GM21423 (cell line): ENCODE results near the gene MASP2.
"Not testable (repeated sequence)": the region's sequence is repeated elsewhere in the genome, so short reads cannot be mapped to it uniquely, and the experiment has no call there.

Source experiments
- ATAC-seq: cut with Tn5 transposase; IDR thresholded peaks from one replicate; pipeline ENCODE4 v1.9.1; 2021; ENCODE audit warnings: mild to moderate bottlenecking, moderate library complexity; ENCODE audit not compliant: unreplicated experiment

The MASP2 gene

GRCh38 chr1:11058595-11059154 lies 11.6 kb upstream of the MASP2 start:
- no peak for ATAC-seq

DNA sequence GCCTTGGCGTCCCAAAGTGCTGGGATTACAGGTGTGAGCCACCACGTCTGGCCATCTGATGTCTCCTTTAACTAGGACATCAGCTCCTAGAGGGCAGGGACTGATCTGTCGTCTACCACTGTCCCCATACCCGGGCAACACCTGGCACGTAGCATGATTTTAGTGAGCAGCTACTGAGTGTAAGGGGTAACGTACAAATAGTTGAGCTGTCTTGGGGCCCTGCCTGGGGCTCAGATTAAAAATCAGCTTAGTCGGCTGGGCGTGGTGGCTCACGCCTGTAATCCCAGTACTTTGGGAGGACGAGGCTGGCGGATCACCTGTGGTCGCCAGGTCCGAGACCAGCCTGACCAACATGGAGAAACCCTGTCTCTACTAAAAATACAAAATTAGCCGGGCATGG lies 11.0 kb upstream of the MASP2 start:
- ATAC-seq: no peak

GRCh38 chr1:11057477-11057876 lies 10.4 kb upstream of the MASP2 start:
- no peak for ATAC-seq

DNA sequence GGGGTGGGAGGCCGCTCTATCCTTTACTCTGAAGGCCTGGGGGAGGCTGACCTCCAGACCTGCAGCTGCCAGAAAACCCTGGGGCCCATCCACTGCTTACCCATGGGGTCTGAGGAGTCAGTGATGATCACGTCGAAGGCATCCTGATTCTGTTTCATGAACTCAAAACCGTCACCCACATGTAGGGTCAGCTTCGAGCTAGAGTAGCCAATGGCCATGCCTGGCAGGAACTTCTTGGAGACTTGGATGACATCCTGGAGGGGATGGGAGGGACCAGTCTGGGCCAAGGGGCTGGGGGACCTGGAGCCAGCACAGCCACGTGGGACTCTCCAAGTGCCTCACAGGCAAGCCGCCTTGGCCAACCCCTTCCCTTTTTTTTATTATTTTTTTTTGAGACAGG lies 9.5 kb upstream of the MASP2 start:
- ATAC-seq: no peak

GRCh38 chr1:11055676-11056075 lies 8.6 kb upstream of the MASP2 start:
- ATAC-seq: no peak

- no peak for ATAC-seq
These were observed 7.6 kb upstream of the MASP2 start for GRCh38 chr1:11054666-11055065.

GRCh38 chr1:11054181-11054580 lies 7.1 kb upstream of the MASP2 start:
- no peak for ATAC-seq

DNA sequence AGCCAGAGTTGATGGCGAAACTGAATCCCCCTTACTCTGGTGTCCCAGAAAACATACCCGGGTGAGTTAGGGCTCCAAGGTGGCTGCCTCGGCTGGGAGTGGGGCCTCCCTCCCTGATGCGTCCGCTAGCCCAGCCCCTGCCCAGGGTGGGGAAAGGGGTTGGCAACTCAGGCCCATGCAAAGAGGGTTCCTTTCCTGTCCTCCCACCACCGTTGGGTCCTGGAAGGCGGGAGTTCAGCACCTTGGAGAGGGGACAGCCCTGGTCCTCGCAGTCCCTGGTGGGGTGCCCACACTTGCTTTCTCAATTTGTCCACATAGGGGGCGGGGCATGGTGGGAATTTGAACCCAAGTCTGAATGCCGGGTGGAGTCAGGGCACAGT lies 6.7 kb upstream of the MASP2 start:
- ATAC-seq: no peak

DNA sequence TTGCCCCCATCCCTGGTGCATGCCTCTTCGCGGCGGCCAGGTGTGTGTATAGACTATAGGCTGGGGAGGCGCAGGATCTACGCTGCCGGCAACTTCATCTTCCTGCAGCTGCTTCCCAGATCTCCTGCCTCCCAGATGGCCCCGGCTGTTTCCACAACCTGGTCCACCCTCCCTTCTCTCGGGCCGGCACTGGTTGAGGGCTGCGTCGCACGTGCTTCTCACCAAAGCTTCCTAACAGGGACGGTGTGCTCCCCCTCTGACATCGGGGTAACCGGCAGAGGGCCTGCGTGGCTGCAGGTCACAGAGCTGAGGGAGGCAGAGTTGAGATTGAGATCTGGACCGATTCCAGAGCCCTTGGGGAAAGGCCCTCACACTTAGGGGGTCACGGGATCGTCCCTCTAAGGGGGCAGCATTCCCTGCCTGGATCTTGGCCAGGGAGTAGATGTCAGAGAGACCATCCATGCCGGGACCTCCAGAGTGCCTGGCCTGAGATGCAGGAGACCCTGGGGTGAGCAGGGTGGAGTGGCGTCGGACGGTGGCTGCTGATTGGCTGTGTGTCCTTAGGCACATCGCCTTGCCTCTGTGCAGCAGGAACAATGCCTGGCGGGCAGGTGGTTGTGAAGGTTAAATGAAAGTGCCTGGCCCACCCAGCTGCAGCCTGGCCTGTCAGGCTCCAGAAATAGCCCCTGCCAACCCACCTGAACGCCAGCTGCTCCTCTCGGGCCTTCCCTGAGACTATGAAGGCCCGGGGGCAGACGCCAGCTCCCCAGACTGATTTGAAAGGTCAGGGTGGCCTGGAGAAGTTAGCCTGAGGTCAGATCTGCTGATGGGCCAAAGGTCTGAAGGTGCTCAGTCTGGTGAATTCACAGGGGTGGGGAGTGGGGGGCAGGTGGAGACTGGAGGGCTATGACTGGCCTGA lies 6.1 kb upstream of the MASP2 start:
- ATAC-seq: no peak

DNA sequence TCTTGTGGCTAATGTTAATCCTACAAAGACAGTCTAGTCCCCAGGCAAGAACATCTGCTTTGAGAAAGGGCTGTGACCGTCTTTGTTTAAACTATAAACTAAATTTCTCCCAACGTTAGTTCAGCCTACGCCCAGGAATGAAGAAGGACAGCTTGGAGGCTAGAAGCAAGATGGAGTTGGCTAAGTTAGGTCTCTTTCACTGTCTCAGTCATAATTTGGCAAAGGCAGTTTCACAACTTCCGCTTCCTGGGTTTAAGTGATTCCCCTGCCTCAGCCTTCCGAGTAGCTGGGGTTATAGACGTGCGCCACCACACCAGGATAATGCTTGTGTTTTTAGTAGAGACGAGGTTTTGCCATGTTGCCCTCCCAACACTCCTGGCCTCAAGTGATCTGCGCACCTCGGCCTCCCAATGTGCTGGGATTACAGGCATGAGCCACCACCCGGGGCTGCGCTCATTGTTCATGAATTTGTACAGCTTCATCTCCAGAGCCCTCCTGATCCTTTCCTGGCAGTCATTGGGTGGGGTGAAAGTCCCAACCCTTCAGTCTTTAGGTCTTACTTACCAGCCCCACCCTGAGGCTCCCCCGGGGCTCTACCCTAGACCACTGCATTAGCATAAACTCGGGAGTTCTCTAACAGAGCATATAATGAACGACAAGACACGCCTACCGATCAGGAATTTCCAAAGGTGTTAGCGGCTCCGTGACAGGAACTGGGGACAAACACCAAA lies 4.9 kb upstream of the MASP2 start:
- no peak for ATAC-seq

DNA sequence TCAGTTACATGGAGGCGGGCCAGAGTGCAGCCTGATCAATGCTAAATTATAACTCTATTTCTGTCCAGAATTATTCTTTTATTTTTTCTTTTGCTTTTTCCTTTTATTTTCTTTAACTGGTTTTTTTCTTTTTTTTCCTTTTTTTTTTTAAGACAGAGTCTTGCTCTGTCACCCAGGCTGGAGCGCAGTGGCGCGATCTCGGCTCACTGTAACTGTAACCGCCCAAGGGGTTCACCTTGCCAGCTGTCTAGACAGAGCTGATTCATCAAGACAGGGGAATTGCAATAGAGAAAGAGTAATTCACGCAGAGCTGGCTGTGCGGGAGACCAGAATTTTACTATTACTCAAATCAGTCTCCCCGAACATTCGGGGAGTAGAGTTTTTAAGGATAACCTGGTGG lies 4.1 kb upstream of the MASP2 start:
- not testable (repeated sequence) for ATAC-seq

DNA sequence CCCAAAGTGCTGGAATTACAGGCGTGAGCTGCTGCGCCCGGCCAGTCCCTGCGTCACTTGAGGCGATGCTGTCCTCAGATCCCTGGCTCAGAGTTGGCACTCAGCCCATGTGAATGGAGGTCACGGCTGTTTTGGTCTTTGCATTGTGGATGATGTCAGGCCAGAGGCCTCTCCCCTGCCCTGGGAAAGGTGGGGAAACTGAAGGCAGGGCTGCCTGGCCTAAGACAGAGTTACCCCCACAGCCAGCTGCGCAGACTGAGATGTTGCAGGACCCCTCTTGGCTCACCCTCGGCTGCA lies 821 bp downstream of the MASP2 start:
- ATAC-seq: no peak

DNA sequence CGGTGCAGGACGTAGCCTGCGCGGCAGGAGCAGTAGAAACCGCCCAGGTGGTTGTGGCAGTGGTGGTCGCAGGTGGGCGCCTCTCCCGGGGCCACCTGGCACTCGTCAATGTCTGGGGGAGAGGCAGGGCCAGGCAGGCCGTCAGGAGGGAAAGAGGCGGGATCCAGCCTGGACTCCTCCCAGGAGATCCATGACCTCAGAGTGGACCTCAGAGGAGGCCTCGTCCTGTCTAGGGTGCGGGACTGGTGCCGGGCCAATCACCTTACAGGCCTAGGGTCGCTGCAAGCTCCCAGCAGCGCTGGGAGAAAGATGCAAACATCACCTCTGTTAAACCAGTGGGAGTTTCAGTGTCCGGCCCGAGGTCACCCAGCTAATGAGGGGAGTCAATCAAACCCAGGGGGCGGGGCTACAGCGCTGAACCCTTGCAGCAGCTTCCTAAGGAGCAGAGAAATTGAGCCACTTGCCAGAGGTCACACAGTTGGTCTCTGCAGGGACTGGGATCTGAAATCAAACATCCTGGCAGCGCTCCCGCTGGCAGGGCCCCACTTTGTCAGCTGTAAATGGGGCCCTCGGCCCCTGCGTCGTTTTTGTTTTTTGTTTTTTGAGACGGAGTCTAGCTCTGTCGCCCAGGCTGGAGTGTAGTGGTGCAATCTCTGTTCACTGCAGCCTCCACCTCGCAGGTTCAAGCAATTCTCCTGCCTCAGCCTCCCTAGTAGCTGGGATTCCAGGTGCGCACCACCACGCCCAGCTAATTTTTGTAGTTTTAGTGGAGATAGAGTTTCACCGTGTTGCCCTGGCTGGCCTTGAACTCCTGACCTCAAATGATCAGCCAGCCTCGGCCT lies 1.4 kb downstream of the MASP2 start:
- no peak for ATAC-seq

GRCh38 chr1:11044849-11045427 lies 2.1 kb downstream of the MASP2 start:
- no peak for ATAC-seq

- ATAC-seq: no peak
These were observed 2.8 kb downstream of the MASP2 start for GRCh38 chr1:11044086-11044848.

GRCh38 chr1:11042995-11043874 lies 3.8 kb downstream of the MASP2 start:
- ATAC-seq: no peak

DNA sequence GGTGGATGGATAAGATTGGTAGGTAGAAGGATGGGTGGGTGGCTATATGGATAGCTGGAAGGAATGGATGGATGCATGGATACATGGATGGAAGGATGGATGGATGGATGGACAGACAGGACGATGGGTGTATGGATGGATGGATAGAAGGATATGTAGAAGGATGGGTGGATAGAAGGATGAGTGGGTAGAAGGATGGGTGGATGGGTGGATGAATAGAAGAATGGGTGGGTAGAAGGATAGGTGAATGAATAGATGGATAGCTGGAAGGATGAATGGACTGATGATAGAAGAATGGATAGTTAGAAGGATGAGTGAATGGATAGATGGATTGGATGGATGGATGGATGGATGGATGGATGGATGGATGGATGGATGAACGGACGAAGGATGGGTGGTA lies 5.0 kb downstream of the MASP2 start:
- ATAC-seq: no peak

- no peak for ATAC-seq
These were observed 6.0 kb downstream of the MASP2 start for GRCh38 chr1:11041048-11041447.

GRCh38 chr1:11040105-11040429 lies 7.0 kb downstream of the MASP2 start:
- not testable (repeated sequence) for ATAC-seq
